Inflammatory macrophage treated with lipopolysaccharide for 4 hours (primary cell): ENCODE data around the gene SMARCA5.

ENCODE experiments used
- DNase-seq: peaks from one replicate; pipeline ENCODE4 v3.0.0-alpha.2; 2020

SMARCA5 gene

DNA sequence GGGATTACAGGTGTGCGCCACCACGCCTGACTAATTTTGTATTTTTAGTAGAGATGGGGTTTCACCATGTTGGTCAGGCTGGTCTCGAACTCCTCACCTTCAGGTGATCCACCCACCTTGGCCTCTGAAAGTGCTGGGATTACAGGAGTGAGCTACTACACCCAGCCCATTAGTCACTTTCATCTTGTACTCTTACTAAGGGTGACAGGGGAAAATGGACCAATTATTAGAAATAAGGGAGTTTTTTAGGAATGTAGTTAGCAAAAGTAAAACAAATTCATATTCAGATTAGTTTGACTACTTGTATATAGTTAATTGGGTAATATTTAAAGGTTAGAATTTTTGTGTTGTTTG is 26.1 kb downstream of the SMARCA5 start:
- no peak for DNase-seq

DNA sequence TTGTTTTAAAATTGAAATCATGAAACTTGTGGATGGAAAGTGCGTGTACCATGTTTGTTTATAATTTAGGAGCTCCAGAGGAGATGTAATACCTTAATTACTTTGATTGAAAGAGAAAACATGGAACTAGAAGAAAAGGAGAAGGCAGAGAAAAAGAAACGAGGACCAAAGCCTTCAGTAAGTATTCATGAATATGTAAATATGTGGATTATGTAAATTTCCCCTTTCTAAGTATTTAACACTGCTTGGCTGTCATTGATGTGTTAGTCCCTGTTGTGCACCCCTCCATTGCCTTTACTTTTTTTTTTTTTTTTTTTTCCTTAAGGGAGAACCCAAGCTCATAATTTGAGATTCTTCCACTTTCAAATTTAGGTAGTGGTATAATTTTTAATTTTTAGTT is 36.4 kb downstream of the SMARCA5 start:
- no peak for DNase-seq

DNA sequence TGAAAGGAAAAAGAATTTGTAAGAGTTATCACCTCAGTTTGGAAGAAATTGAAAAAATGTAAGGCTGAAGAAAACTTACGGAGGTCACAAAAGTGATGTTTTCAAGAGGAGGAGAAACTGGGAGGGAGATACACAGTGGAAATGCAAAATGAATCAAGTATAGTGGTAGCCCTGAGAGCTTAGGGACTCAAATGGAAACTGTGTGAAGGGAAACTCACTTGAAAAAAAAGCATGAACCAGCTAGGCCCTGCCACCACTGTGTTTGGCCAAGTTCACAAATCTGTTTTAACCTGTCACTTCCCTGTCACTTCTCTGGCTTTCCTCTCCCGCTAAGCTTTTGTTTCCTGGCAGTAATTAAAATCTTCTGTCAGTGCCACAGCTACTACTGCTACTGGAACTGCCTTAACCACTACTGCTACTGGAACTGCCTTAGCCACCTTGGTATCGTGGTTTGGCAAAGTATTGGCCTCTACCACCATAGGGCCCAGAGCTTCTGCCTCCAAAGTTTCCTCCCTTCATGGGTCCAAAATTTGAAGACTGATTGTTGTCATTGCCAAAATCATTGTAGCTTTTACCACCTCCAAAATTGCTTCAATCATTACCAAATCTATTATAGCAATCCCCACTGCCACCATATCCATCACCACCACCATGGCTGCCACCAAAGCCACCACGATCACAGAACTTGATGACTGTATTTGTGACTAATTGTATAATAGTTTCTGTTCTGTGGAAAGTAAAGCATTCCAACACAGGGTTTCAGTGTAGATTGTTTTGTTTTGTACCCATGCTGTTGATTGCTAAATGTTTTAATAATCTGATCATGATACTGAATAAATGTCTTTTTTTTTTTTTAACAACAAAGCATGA is 41.5 kb downstream of the SMARCA5 start:
- DNase-seq: no peak

DNA sequence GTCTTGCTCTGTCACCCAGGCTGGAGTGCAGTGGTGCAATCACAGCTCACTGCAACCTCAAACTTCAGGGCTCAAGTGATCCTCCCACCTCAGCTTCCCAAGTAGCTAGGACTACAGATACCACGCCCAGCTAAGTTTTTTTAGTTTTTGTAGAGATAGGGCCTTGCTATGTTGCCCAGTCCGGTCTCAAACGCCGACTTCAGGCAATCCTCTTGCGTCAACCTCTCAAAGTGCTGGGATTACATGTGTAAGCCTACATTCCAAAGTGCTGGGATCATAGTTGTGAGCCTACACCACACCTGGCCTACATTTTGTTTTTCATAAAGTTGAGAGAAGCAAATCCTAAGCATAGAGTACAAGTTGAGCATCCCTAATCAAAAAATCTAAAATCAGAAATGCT is 42.2 kb downstream of the SMARCA5 start:
- DNase-seq: no peak

DNA sequence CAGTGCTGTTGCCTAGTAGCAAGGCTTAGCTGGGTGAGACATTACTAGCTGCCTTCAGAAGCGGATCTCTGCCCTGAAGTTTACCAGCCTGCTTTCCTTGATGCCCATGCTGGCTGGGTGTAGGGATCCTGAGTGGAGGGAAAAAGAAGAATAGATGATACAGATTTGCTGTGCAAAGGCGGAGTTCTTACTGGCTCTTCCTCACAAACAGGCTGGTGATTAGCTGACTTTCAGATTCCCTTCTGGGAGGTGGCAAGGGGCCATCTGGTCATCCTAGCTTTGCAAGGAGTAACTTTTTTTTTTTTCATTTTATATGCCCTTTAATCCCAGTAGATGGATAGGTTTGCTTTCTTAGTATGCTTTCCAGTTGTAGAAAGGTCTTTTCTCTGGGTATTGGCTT is 44.8 kb downstream of the SMARCA5 start:
- no peak for DNase-seq

DNA sequence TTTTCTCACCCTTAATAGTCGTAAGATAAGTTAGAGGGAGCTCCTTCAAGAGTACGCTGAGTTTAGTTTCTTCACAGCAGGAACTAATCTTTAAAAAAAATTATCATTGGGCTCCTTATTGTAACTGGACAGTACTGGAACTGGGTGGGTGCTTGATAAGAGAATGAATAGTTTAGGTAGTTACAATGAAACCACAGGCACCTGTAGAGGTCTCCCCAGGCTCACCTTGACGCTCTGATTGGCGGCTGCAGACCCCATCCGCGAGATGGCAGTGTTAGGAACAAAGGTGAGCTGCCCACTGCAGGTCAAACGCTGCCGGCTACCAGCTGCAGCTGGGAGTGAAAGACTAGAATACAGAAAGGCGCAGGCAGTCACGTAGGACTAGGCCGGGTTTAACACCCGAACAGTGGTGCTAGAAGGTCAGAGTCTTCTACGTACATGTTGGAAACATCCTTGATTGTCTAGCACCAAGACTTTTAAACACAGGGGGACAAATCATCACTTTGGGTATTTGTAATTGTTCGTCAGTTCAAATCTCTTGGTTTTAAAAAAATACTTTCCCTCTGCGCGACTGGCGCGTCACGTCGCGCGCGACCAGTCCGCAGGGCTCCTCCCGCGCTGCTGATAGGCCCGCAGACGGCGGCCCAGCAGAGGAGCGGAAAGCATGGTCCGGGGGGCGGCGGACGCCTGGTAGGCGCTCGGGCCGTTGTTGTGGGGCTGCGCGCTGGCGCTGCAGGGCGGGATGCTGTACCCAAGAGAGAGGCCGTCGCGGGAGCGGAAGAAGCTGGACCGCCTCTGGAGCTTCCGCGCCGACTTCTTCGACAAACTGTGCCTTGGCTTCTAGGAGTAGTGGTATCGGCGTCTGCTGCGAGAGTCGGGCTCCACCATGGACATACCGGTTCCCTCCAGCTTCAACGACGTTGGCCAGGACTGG is 45.6 kb downstream of the SMARCA5 start:
- peak; percentile 20 for DNase-seq

DNA sequence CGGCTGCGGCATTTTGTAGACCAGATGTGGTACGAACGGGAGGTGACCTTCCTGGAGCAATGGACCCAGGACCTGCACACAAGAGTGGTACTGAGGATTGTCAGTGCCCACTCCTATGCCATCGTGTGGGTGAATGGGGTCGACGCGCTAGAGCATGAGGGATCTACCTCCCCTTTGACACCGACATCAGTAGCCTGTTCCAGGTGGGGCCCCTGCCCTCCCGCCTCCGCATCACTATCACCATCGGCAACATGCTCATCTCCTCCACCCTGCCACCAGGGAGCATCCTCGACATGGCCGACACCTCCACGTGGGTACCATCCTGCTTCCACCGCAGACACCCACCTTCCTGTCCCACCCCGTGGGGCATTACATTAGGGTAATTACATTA is 46.2 kb downstream of the SMARCA5 start:
- no peak for DNase-seq

DNA sequence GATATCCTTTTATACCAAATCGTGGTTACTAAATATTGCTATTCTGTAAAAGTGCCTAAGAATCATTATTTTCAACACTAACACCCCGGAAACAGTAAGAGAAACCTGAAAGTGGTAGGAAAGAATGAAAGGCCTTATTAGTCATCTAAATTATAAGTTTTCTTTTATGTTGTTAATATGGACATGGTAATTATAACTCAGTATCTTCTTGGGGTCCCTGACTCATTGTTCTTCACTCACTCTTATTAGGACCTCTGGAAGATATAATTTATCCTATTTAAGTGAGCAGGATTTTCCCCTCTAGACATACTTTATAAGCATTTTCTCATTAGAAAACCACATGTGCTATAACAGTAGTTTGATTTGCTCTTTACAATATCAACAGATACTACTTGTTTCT is 51.0 kb downstream of the SMARCA5 start:
- no peak for DNase-seq

DNA sequence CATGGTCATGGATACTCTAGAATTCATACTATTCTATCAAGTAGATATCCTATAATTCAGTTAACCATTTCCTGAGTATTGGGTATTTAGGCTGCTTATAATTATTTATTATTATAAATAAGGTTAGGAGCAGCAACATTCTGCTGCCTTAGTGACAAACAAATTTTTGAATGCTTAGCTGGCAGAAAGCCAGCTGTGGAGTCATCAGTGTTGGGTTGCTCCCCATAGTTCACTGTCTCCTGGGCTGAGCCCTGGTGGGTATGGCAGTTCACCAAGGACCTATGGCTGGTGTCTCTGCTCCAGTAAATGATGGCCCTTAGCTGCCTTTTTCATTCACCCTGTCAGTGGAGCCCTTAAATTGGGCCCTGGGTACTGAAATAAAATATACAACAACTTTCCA is 61.8 kb downstream of the SMARCA5 start:
- no peak for DNase-seq

DNA sequence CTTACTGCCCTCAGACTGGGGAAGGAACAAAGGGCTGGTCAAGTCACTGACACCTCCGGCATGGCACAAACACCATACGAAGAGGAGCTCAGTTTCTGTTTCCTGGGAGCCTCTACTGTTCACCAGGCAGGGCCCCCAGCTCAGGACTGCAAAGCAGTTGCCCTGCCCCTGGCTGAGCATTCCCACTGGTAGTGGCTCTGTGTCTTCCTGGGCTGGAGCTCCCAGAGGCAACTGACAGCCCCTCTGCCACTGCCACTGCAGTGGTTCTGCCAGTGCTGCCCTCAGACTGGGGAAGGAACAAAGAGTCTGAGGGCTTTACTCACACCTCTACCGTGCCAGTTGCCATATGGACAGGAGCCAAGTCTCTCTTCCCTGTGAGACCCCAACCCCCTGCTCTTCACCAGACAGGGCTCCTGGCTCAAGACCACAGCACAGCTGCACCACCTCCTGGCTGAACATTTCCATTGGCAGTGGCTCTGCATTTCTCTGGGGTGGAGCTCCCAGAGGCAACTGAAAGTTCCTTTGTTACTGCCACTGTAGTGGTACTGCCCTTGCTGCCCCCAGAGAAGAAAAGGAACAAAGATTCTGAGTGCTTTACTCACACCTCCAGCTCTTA is 67.9 kb downstream of the SMARCA5 start:
- no peak for DNase-seq

DNA sequence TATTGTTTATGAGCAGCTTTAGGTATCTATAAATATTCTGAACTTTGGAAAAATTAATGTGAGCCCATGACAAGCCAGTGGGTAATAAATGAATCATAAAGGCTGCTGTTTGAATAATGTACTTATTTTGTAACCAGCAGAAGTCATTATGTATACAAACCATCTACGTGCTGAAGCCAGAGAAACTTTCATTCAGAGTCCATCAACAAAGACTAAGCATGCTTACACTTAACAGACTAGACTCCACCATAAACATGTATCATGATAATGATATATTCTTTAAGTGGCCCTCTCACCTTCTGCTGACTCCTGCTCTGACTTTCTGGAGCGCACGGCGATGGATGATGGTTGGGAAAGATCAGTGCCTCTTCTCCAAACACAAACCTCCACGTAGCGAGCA is 72.0 kb downstream of the SMARCA5 start:
- no peak for DNase-seq

DNA sequence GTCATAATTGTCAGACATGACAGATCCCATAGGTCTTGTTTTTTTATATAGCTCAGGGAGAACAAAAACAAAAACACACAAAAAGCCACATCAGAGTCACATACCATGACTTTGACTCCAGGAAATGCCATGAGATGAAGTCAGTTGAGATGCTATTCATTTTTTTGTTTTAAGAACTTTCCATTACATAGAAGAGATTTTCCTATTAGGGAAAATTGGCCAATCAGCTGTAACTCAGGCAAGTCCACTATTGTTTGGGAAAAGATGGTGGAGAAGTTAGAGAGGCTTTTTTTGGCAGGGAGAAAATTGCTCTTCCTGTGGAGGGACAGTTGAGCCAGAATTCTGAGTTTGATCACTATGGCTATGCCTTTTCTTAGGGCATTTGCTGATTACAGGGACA is 72.6 kb downstream of the SMARCA5 start:
- no peak for DNase-seq

DNA sequence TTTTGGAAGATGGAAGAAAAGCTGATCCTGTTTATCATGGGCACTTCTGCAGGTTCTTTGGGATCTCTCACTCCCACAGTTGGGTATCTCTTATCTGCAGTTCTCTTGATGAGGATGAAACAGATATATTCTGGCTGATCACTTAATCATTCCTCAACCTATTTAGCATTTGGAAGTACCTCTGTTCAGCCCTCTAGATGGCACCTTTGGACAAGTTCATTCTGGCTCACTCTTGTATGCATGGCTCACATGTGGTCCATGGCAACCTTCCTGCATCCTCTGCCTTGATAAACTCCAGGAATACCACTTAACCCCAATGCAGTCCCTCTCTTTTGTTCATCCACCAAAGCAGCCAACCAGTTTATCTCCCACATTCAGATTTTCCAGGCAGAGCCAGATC is 74.2 kb downstream of the SMARCA5 start:
- DNase-seq: no peak

DNA sequence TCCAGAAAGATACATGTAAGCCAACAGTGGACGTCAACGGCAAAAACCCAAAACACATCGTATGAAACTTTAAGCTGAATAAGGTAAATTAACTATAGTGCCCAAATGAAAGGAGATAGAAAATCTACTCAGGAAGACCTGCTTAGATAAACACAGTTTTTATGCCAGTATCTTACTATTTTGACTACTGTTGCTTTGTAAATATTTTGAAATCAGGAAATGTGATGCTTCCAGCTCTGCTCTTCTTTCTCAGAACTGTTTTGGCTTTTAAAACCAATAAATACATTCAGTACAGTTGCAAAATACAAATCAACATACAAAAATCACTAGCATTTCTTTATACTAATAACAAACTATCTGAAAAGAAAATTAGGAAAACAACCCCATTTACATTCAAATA is 83.8 kb downstream of the SMARCA5 start:
- no peak for DNase-seq

DNA sequence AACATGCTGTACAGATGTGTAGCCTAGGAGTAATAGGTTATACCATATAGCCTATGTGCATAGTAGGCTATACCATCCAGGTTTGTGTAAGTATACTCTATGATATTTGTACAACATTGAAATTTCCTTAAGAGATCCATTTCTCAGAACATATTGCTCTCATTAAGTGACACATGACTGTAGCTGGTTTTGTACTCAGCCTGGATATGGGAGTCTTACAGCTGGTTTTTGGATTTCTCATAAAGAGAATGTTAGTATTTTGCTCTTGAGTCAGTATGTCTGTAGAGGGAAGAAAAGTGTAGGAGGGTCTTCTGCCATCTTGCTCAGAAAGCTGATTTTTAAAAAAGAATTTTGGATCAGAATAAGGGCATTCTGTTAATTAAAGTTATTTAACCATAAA is 85.3 kb downstream of the SMARCA5 start:
- DNase-seq: no peak

DNA sequence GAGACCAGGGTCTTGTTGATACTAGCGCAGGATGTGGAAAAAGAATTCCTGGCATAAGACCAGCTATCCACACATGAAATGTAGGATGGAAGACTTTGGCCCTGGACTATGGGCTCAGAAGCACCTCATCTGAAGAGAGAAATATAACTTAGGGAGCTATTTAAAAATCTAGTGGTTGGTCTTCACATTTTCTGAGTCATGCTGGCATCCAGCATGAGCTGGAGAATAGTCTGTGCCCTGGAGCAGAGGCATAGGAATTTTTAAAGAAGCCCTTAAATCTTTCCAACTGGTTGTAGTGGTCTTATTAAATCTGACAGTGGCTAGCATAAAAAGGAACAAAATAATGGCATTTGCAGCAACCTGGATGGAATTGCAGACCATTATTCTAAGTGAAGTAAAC is 86.3 kb downstream of the SMARCA5 start:
- no peak for DNase-seq

DNA sequence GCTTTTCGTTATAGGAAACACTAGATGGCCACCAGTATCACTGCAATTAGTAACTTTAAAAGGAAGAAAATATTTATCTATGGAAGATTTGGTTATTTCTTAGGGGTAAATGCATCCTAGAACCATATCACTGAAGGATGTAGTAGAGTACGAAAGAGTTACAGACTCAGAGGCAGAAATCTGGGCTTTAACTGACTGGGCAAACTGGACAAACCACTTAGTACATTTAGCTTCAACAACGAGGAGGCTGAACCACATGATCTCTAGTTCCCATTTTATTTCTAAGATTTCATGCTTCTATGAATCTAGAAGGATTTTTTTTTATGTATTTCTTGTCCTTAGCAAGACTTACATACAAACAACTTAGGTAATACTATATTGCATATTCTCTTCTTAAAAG is 93.0 kb downstream of the SMARCA5 start:
- no peak for DNase-seq
